HUDEP-2 (cell line): ENCODE measurements around the gene PPFIA2.

Experiments
- DNase-seq, 76 experiments: peaks; one replicate each; lab custom pipeline; 2025; ENCODE audit not compliant: unreplicated experiment in 76 of 76; lab: John Stamatoyannopoulos, UW

PPFIA2 gene

GRCh38 chr12:81465876-81466275 lies 293.3 kb downstream of the PPFIA2 start:
- no peak for DNase-seq

DNA sequence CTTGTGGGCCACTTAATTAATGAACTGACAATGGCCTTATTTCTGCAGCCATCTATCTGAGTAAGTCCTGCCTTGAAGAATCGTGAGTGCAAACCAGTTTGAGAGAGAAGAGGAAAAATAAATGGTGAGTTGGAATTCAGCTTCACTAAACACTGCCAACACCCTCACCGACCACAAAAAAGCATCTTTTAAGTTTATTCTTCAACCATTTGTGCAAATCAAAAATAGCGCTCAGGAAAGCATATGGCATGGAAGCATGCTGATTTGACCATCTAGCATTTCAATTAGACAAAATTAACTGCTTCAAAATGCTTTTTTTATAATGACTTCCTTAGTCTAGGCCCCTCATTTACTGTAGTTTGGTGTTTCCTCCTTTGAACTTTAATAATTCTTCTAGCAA lies 294.0 kb downstream of the PPFIA2 start:
- DNase-seq: no peak

DNA sequence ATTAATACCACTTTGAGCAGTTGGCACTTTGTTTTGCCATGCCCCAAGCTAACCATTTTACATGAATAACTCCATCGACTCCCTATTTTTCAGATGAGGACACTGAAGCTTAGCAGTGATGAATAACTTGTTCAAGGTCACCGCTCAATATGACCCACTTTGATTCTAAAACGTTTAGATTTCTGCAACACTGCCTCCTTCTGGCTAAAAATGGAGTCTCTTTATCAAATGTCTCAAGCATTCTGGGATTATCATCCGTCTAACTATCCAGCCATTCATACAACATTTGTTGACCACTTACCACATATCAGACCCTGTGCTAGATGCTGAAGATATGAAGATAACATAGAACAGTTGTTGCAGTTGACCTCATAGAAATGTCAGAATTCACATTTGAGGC lies 298.0 kb downstream of the PPFIA2 start:
- no peak for DNase-seq

DNA sequence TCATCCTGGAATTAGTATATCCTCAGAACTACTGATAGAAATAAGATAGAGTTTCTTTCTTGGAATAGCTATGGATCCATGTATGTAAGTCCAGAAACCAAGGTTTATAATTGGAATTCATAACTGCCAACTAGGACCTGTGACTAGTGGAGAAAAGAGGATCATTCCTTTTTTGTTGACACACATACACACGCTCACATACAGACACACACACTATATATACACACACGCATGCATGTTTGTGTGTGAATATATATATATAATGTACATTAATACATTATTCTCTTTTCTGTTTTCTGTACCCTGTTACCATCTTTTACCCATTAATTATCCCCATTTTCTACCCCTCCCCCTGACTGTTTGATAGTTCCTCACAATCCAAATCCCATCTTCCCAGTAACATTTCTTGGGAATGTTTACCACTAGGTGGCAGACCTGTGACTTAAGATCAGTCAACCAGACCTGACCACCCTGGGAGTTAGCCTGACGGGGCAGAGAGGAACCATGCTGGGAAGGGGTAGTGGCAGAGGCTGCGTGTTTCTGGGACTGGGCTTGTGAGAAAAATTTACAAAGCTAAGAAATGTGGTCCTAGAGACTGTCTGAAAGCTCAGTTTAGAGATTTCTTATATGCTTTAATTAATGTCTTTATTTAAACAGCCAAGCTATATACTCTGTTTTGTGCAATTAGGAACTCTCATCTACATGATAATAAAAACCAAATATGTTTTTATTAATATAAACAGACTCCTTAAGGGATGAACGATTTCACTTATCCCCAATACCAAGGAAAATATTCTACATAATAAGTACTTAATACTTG lies 308.0 kb downstream of the PPFIA2 start:
- DNase-seq: peak in 19 of 76 experiments; percentile 1 to 28 (median 7)

GRCh38 chr12:81441629-81442028 lies 317.5 kb downstream of the PPFIA2 start:
- no peak for DNase-seq

- DNase-seq: no peak
These were observed 319.1 kb downstream of the PPFIA2 start for GRCh38 chr12:81440001-81440400.

- no peak for DNase-seq
These were observed 319.8 kb downstream of the PPFIA2 start for GRCh38 chr12:81439344-81439743.

DNA sequence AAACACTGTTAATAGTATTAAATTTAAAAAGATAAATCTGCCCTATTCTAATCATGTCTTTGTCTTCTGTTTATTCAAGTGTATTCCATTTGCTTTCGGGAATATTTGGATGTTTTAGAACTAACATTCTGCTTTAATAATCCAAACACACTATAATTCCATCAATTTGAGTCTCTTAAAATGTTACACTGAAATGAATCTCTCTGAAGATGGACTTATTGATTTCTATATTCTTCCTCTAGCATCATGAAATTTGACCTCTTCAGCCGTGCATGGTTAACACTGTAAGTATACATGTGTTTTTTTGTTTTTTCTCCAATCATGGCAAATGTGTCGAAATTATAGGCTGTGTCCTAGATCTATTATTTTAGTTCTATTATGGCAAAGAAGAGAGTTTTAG lies 342.1 kb downstream of the PPFIA2 start:
- DNase-seq: no peak

- no peak for DNase-seq
These were observed 342.6 kb downstream of the PPFIA2 start for GRCh38 chr12:81416571-81416970.

DNA sequence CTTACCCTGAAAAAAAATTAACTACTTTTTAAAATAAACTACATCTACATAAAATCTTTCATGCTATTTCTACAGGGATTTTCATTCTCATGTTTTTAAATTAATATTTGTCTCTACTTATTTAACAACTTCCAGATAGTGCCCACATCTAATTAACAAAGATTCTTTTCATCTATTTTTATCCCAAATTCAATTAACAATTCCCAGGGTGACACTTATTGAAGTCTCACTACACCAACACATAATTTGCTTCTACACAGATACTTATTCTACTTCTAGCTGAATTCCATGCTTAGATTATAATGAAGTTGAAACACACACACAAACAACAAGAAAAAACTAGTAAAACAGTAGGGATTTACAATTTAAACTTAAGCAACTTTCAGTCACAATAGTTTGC lies 344.7 kb downstream of the PPFIA2 start:
- no peak for DNase-seq

DNA sequence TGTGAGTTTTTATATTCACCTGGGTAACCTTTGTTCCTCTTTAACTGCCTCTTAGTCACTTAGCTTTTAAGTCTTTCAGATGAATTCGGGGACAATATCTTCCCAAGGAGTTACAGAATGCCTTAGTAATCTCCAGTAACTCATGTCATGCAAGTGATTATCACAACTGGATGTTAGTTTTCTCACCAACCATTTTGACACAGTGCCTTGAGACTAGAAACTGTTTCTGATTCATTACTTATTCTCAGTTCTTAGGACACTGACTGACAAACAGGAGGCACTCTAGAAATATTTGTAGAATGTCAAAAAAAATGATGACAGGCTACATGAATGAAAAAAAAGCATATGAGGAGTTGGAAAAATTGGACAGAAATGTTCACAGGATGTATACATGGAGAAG lies 346.2 kb downstream of the PPFIA2 start:
- DNase-seq: no peak

GRCh38 chr12:81403348-81403747 lies 355.8 kb downstream of the PPFIA2 start:
- no peak for DNase-seq

DNA sequence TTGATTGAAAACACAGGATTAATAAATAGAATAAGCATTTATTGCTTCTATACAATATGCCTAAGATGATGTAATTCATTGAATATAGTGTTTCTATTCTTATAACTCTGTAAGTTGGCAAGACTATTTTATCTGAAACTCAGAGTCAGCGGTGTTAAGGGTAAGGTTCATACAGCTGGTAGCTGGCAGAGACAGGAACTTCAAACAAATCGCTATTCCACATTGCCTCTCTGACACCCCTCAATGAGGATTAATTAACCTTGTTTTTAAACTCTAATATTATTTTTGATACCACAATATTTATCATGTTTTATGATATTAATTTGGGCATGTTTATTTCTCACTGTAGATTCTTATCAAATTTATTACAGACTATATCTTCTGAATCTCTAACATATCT lies 357.9 kb downstream of the PPFIA2 start:
- no peak for DNase-seq

DNA sequence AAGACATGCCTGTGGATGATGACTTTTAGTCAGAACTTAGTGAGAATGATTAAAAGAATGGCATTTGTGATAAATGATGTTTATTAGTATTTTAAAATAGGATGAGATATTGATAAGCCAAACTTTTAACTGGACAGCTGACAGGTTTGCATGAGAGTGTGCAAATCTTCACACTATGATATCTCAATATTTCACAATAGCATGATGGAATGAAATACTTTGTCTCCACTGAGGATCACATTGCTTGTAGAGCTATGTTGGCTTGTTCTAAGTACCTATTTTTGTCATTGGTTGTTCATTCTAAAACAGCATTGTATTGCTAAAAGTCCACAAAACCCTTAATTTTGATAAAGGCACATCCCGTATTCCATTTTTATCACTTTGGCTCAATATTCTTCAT lies 359.1 kb downstream of the PPFIA2 start:
- no peak for DNase-seq

- no peak for DNase-seq
These were observed 363.7 kb downstream of the PPFIA2 start for GRCh38 chr12:81395431-81395830.

- DNase-seq: no peak
These were observed 369.5 kb downstream of the PPFIA2 start for GRCh38 chr12:81389550-81390099.

- no peak for DNase-seq
These were observed 373.0 kb downstream of the PPFIA2 start for GRCh38 chr12:81386101-81386500.

- DNase-seq: no peak
These were observed 377.2 kb downstream of the PPFIA2 start for GRCh38 chr12:81381951-81382350.

DNA sequence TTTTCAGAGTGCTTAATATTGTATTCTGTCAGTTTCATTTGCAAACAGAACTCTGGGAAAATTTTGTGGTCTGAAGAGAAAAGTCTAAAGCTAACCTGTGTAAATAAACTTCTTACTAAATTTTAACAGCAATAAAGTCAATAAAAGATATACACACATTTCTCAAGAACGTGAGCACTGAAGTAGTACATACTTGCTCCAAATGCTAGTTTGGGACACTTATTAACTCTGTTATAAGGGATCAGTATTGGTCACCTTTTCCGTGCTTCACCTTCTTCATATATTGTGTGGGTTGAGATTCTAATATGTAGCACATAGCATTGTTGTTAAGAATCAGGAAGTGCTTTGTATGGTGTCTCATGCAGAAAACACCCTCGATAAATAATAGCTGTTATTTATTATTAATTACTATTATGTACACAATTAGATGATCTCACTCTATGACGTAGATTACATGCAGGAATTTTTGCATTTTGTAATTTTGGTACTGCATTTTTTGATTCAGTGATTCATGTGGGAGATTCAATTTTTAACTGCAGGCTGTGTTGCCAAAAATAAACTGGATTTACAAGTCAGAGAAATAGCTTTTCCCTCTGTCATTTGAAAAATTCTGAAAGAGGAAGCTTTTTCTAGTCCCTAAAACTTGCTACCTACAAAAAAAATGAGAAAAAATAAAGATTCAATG lies 380.4 kb downstream of the PPFIA2 start:
- no peak for DNase-seq

- DNase-seq: no peak
These were observed 381.4 kb downstream of the PPFIA2 start for GRCh38 chr12:81377771-81378170.

DNA sequence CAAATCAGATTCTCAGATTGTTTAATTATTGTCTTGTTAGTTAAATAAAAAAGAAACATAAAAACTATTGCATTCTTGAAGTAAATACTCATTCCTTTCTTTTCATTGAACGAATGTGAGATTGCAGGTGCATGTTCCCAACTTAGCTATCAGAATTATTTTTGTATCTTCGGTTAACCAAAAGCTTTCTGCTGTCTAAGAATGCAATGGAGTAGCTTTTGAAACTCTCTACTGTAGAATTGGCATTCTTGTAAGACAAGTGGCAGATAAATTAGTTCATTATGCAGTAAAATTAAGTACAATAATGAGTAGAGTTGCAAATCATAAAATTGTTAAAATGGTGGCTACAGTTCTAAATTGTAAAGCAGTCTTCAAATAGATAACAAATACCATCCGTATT lies 383.2 kb downstream of the PPFIA2 start:
- DNase-seq: no peak

DNA sequence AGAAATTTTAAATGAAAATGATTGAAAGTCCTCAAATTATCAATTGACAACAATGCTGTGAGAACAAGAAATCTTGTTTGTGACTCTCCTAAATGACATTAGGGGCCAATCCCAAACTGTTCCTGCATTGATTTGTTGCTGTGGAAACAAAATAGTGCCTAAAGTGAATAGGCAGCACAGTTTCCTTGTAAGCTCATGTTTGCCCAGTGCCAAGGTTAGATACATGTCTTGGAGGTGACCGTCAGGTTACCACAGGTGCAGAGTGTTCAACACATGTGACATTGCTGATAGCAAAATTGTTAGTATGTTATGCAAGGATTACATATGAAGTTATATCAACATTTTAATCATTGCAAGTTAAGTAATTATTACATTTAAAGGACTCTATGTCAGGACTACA lies 388.7 kb downstream of the PPFIA2 start:
- DNase-seq: no peak
